ENCODE results near the gene HERPUD1. TPM values are rescaled to one million over a fixed set of nuclear protein-coding genes. Genes with fewer than 3 reads are reported as not detected.

HERPUD1 gene
- total RNA-seq, 1 experiment from 2014 or later: 45.2 TPM

DNA sequence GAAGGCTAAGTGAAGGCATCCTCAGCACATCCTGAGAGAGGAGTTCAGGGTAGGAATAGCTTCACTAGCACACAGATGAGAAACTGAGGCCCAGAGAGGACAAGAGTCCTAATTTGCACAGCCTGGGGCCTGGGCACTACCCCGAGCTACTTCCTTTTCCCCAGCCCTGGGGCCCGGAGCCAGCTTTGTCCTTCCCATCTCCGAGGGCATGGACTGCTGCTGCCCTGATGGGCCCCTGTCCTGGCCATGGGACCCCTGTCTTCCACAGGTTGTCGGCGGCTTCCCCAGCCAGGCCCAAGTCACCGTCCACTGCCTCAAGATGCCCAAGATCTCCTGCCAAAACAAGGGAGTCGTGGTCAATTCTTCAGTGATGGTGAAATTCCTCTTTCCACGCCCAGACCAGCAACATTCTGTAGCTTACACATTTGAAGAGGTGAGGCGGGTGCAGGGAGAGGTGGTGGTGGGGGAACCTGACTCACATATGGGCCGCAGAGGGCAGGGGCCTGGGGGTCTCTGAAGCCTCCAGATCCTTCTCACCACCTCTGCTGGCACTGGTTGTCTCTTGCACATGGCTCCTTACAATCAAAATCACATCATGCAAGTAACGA, 46.0 kb downstream of the HERPUD1 start:
- in situ Hi-C loops (cut with HindIII; ENCODE audit: low pct_unique_long_range_greater_than_20kb, low sequenced_read_pairs): no loop called here
- no peak for DNase-seq (ENCODE audit: low read depth, low spot score)
- Histone ChIP-seq H3K27me3 (ENCODE audit: control insufficient read depth, insufficient read depth, low read length) (no peaks in the 10 kb centered on the region), H3K27ac (ENCODE audit: low read length) (no peak overlapping the region), H3K36me3 (ENCODE audit: control insufficient read depth, insufficient read depth, low read length) (no peaks in the 10 kb centered on the region), H3K4me1 (ENCODE audit: control insufficient read depth, insufficient read depth, low read length) (no peaks in the 10 kb centered on the region), H3K9me3 (ENCODE audit: control insufficient read depth, insufficient read depth, low read depth, low read length) (no peaks in the 10 kb centered on the region), H3K4me3 (ENCODE audit: low read depth in 2 of 2, low read length in 2 of 2) (no peak overlapping the region)
- no TSS peak for BruUV-seq (replicated peaks)
- no peak for ATAC-seq
- TF ChIP-seq TCF7L2 (IDR thresholded peaks at IDR 0.05; ENCODE audit: low read depth, low read length) (no peak), POLR2AphosphoS5 (IDR thresholded peaks at IDR 0.05; ENCODE audit: low read depth, low read length) (no peak), CTCF (IDR thresholded peaks at IDR 0.05) (no peak), REST (IDR thresholded peaks at IDR 0.05; ENCODE audit: insufficient read depth in 1 of 2, low read depth in 2 of 2, low read length in 1 of 2) (no peak), SIN3A (IDR thresholded peaks at IDR 0.05; ENCODE audit: borderline replicate concordance, insufficient read depth, low read depth, low read length) (no peak)
- intact Hi-C loops (cut with micrococcal nuclease; ENCODE audit: unreplicated experiment): no loop called here
- ChIA-PET CTCF (no interaction called here), POLR2A (no interaction called here)

- TF ChIP-seq CTCF (IDR thresholded peaks at IDR 0.05) (no peak), TCF7L2 (IDR thresholded peaks at IDR 0.05; ENCODE audit: low read depth, low read length) (no peak), REST (IDR thresholded peaks at IDR 0.05; ENCODE audit: insufficient read depth in 1 of 2, low read depth in 2 of 2, low read length in 1 of 2) (no peak), SIN3A (IDR thresholded peaks at IDR 0.05; ENCODE audit: borderline replicate concordance, insufficient read depth, low read depth, low read length) (no peak), POLR2AphosphoS5 (IDR thresholded peaks at IDR 0.05; ENCODE audit: low read depth, low read length) (no peak)
- Histone ChIP-seq H3K27me3 (ENCODE audit: control insufficient read depth, insufficient read depth, low read length) (no peaks in the 10 kb centered on the region), H3K9me3 (ENCODE audit: control insufficient read depth, insufficient read depth, low read depth, low read length) (no peaks in the 10 kb centered on the region), H3K4me3 (ENCODE audit: low read depth in 2 of 2, low read length in 2 of 2) (no peak overlapping the region), H3K36me3 (ENCODE audit: control insufficient read depth, insufficient read depth, low read length) (no peaks in the 10 kb centered on the region), H3K4me1 (ENCODE audit: control insufficient read depth, insufficient read depth, low read length) (no peaks in the 10 kb centered on the region), H3K27ac (ENCODE audit: low read length) (no peak overlapping the region)
- intact Hi-C loops (cut with micrococcal nuclease; ENCODE audit: unreplicated experiment) (no loop called here), in situ Hi-C loops (cut with HindIII; ENCODE audit: low pct_unique_long_range_greater_than_20kb, low sequenced_read_pairs) (no loop called here)
- BruUV-seq (replicated peaks): no TSS peak
- ChIA-PET POLR2A (no interaction called here), CTCF (no interaction called here)
- DNase-seq (ENCODE audit: low read depth, low spot score) (no peak), ATAC-seq (no peak)
Measured at GRCh38 chr16:56980201-56980535, 48.2 kb downstream of the HERPUD1 start.
